Measurements from ENCODE around the gene RPS21.

- TF ChIP-seq POLR2A (IDR thresholded peaks at IDR 0.05), result no peak
- no peak for TF ChIP-seq CTCF (IDR thresholded peaks at IDR 0.05)
These were observed 31.4 kb upstream of the RPS21 start for GRCh38 chr20:62355516-62355877.

All from heart left ventricle (tissue), 13 donors.